ENCODE data around the gene TEX13B.

The TEX13B gene

GRCh38 chrX:107935664-107936433 is 46.3 kb downstream of the TEX13B start:
- FAIRE-seq: no peak

DNA sequence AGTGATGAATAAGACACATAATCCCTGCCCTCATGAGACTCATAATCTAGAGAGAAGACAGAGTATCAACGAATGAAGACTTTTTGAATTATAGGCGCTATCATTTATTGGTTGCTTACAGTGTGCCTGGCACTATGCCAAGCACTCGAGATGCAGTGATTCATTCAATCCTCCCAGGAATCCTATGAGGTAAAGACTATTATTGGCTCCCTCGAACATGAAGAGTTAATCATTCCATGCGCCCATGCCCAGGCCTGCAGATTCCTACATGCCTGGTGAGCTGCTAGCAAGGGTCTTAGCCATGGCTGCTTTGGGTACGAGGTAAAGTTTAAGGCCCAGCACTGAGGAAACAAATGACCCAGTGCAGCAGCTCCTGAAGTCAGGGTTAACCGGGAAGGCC is 47.0 kb downstream of the TEX13B start:
- no peak for FAIRE-seq

DNA sequence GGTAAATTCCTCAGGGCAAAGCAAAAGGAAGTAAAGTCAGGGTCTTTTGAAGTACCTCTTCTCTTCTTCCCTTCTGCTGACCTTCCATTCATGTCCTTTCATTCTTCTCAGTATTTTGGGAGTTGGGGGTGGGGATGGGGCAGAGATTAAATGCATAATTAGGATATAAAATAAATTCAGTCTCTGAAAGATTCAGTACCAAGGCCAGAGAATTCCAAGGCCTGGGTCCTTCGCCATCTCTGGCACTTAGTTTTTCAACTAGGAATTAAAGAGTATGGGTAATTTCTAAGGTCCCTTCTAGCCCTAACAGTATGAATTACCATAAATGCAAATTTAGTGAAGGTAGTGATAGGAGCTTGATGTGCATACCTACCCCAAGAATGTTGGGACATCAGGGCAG is 47.9 kb downstream of the TEX13B start:
- FAIRE-seq: no peak

Measured in A204.1 (cell line).